GM21786 (cell line): ENCODE results near the gene CLEC2B.
"Not testable (repeated sequence)": the region's sequence is repeated elsewhere in the genome, so short reads cannot be mapped to it uniquely, and the experiment has no call there.

Experiments
- ATAC-seq: cut with Tn5 transposase; IDR thresholded peaks from one replicate; pipeline ENCODE4 v1.9.1; 2021; ENCODE audit not compliant: unreplicated experiment

Gene CLEC2B

DNA sequence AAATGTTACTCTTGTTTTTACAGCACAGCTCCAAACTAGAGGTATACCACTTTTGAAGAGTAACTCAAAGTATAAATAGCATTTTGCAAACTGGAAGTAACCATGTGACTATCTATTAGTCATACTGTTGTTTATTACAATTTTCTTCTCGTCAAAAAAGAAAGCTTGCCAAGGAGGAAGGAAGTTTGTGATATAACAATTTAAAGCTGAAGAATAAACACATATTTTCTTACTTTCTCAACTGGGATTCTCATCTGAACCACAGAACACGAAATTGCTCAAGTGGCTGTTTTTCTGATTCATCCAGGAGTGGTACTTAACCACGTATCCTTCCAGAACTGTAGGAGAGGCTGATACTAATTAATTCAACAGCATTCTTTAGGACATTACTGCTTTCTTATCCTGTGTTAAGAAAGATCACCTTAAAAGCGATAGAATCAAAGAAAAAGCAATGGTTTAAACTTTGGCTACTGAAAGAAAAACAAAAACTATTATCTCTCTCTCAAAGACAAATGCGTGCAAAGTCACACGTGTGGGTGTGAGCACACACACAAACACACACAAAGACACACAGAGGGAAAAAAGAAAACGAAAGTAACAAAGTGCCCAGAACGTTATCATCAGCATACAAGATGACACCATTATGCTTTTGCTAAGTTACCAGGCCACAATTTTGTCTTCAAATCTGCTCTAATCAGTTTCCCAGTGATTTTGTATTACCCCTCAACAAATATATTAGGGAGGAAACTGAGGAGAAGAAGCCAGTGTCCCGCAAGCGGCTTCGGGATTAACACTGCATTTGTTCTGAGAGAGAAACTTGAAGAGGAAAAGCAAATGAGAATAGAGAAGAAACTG is at the start of gene CLEC2B:
Gene CLEC2B (minus strand): TSS at position 48 of the 855 bp plus-strand sequence.
- no peak for ATAC-seq

DNA sequence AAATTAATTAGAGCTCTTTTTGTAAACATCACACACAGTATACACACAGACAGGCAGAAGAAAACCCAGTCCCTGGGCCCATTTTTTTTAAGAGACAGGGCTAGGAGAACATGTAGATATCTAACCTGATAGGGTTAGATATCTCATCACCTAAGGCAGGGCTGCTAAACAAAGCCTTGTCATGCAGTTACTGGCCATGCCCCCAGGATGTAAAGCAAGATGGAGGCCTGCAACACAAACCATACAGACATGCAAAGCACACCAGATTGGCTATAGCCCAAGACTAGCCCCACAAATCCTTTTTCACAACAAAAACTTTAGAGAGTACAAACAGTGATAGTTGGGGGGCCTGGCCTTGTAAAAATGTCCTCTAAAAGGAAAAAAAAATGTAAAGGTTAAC is 42.6 kb upstream of the CLEC2B start:
- ATAC-seq = no peak

GRCh38 chr12:9910716-9911421 is 41.7 kb upstream of the CLEC2B start:
- ATAC-seq = no peak

DNA sequence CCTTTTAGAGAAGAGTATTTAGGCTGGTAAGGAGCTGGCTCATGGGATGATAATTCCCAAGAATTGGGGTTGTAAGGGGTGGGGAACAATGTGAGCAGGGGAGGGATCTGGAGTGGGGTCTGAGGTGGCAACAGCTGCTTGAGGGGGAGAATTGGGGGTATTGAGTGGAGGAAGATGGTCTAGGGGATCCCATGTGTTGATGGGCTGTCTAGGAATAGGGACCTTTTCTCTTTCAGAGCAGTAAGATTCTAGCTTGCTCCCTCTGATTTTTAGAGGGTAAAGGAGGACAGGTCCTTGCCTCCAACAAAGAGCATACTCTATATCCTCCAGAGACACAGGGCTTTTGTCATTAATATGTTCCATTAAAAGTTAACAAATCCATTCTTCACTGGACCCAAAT is 40.6 kb upstream of the CLEC2B start:
- ATAC-seq = no peak

DNA sequence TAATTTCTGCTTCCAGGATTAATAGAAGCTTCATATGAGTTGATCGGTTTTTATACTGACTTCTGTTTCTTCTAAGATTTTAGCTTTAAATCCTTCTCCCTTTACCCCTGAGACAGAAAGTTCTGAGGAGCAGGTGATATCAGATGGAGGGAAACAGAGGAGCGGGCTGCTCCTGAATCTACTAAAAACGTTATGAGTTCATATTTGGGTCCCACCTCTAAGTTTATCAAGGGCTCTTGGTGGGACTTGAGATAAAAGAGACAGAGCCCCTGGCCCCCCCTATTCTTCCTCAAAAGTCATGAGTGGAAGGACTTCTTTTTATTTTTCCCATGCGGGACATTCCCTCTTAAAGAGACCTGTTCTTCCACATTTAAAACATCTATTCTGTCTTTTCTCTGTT is 39.2 kb upstream of the CLEC2B start:
- no peak for ATAC-seq

DNA sequence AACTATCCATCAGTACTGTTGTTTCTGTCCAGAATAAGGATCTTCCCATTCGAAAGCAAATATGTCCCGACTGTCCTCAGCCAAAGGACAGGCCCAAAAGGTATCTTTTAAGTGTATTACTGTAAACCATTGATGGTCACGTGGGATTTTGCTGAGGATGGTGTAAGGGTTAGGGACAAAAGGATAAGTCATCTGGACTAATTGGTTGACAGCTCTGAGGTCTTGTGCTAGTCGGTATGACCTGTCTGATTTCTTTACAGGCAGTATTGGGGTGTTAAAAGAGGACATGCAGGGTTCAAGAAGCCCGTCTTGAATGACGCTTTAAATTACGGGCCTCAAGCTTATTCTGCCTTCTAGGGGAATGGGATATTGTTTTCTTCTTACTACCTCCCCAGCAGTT is 38.6 kb upstream of the CLEC2B start:
- no peak for ATAC-seq

- ATAC-seq = no peak
Measured at GRCh38 chr12:9906873-9907272, 37.7 kb upstream of the CLEC2B start.

- no peak for ATAC-seq
Measured at GRCh38 chr12:9902539-9903228, 33.5 kb upstream of the CLEC2B start.

- no peak for ATAC-seq
Measured at GRCh38 chr12:9900930-9901329, 31.8 kb upstream of the CLEC2B start.

DNA sequence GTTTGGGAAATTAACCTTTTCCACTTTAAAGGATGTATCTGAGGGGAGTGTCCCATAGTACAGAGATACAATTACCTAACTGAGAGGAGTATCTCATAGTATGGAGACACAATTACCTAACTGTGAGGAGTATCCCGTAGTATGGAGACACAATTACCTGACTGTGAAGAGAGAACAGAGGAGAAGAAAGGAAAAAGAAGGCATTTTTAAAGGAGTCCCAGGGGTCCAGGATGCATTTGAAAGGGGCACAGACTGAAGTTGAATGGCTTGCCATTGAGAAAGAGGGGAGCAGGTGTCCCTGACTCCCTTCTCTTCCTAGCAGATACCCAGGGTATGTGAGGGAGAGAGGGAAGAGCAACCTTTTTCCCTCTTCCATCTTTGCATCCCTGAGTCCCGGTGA is 30.1 kb upstream of the CLEC2B start:
- ATAC-seq = no peak

DNA sequence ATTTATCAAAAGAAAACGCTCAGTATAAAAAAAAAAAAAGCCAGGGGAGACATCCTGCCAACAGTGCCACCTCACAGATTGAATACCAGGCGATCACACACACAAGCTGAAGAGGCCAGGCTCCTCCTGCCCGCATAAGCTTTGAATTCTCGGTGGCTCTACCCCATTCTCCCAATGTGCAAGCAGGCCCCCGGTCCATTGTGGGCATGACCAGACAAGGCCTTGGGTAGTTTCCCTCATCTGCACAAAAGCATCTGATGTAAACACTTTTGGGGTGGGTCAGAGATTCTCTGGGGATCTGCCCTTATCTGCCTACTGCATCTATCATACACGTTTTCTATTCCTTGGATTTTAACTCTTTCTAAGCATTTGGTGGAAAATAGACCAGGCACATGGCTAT is 28.4 kb upstream of the CLEC2B start:
- ATAC-seq = no peak

GRCh38 chr12:9895215-9895971 is 26.2 kb upstream of the CLEC2B start:
- ATAC-seq = no peak

GRCh38 chr12:9888665-9889273 is 19.6 kb upstream of the CLEC2B start:
- ATAC-seq = no peak

DNA sequence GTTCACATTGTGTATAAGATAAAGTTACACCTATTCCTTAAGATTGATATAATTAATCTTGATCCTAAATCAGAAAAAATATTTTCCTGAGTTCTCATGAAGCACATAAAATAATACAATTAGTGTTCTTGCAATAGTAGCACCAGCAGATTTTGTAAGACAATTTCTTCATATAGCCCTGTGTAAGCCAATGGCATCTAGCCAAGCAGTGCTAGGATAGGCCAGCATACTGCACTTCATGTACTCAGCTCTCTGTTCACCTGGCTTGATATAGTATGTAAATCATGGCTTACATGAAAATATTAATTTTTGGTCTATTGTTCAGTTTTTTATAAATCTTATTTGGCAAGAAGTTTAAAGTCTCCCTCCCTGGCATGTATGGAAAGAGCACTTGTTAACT is 14.0 kb upstream of the CLEC2B start:
- ATAC-seq = no peak

DNA sequence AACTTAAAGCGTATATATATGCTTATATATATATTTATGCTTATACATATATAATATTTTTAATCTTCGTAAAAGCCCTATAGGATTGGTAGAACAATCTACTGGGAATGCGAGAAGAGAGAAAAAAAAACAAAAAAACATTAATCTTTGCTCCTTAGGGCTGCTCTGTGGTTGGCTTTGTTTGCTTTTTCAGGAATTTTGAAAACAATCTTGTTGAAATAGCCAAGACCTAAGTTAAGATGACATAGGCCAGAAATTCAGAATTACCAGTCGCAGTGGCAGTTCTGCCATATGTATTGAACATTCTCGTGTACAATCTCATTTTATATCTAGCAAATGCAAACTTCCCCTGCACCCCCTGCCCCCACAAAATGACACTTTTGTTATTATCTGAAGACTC is 12.8 kb upstream of the CLEC2B start:
- no peak for ATAC-seq

- no peak for ATAC-seq
Measured at GRCh38 chr12:9881246-9881645, 12.1 kb upstream of the CLEC2B start, which contains the start of gene KLRF2. KLRF2 (plus strand) TSS chr12:9881489; CDS start chr12:9881596, 107 bp downstream.

DNA sequence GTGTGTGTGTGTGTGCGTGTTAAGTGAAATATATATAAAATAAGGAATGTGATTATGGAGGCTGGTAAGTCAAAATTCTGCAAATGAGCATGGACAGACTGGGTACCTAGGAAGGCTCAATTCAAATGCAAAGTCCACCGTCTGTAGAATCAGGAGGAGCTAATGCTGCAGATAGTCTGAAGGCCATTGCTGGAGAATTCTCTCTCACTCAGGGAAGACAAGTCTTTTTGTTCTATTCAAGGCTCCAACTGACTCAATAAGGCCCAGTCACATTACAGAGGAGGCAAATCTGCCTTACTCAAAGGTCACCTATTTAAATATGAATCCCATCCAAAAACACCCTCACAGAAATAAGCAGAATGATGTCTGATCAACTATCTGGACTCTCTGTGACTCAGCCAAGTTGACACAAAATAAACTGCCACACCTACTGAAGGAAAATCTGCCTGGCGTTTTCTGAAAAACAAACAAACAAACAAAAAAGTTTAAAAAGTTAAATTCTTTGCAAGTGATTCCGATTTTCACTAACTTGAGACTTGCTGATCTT is 11.5 kb upstream of the CLEC2B start:
- no peak for ATAC-seq

- not testable (repeated sequence) for ATAC-seq
Measured at GRCh38 chr12:9876120-9876519, 7.0 kb upstream of the CLEC2B start.

DNA sequence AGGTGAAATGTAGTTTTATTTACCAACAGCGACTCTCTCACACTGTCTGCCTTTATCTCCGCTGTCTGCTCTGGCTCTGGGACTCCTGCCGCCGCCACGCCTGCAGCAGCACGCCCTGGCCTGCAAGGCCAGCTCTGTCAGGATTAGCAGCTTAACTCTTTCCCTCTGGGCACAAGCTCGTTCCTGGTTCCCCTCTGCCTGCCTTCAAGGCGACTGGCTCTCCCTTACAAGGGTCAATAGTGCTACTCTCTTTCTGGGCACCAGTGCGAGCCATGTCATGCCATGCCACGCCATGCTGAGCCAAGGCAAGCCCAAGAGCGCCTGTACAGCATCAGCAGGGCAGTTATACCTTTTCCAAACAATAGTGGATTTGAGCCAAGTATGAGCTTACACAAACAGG is 3.6 kb upstream of the CLEC2B start:
- ATAC-seq = no peak

GRCh38 chr12:9872162-9872561 is 3.0 kb upstream of the CLEC2B start:
- ATAC-seq = no peak
